Smooth muscle cell (in vitro differentiated cells): Measurements from ENCODE around the gene DLGAP5. TPM values are rescaled to one million over a fixed set of nuclear protein-coding genes. Genes with fewer than 3 reads are reported as not detected.
A peak's percentile ranks its signal among the peaks of the same experiment; 100 is the strongest.

Experiments used
- DNase-seq: peaks from one replicate; lab custom pipeline; 2025; ENCODE audit not compliant: unreplicated experiment; lab: John Stamatoyannopoulos, UW
- H2AFZ ChIP-seq: fragments of 200-600 bp; sonication (generic); 2 replicates; pipeline ENCODE4 v1.6.0; 2016; ENCODE audit warnings: antibody characterized with exemption, low read depth, mild to moderate bottlenecking
- H3F3A ChIP-seq: fragments of 200-600 bp; sonication (generic); 2 replicates; pipeline ENCODE4 v1.6.0; 2017; ENCODE audit warnings: antibody characterized with exemption, low read depth
- H3K27ac ChIP-seq: fragments of 200-600 bp; sonication (generic); 2 replicates; pipeline ENCODE4 v1.5.1; 2016; ENCODE audit warnings: low read depth, mild to moderate bottlenecking
- H3K27me3 ChIP-seq: fragments of 200-600 bp; sonication (generic); 2 replicates; pipeline ENCODE4 v1.6.1; 2016; ENCODE audit warnings: low read depth, mild to moderate bottlenecking
- H3K36me3 ChIP-seq: fragments of 200-600 bp; sonication (generic); 2 replicates; pipeline ENCODE4 v1.5.1; 2016; ENCODE audit warnings: low read depth
- H3K4me1 ChIP-seq: fragments of 200-600 bp; sonication (generic); 2 replicates; pipeline ENCODE4 v1.5.1; 2016; ENCODE audit warnings: low read depth
- H3K4me2 ChIP-seq: fragments of 200-600 bp; sonication (generic); 2 replicates; pipeline ENCODE4 v1.6.0; 2016; ENCODE audit warnings: mild to moderate bottlenecking
- H3K4me3 ChIP-seq: fragments of 200-600 bp; sonication (generic); 2 replicates; pipeline ENCODE4 v1.5.1; 2016; ENCODE audit warnings: mild to moderate bottlenecking
- H3K79me2 ChIP-seq: fragments of 200-600 bp; sonication (generic); 2 replicates; pipeline ENCODE4 v1.6.0; 2016; ENCODE audit warnings: low read depth, mild to moderate bottlenecking
- H3K9ac ChIP-seq: fragments of 200-600 bp; sonication (generic); 2 replicates; pipeline ENCODE4 v1.6.0; 2016; ENCODE audit warnings: low read depth
- H3K9me3 ChIP-seq: fragments of 200-600 bp; sonication (generic); replicated peaks from 2 replicates; pipeline ENCODE4 v1.5.1; 2016; ENCODE audit warnings: low read depth
- H4K20me1 ChIP-seq: fragments of 200-600 bp; sonication (generic); 2 replicates; pipeline ENCODE4 v1.6.0; 2016; ENCODE audit warnings: low read depth
- WGBS: methylation state at CpG from one replicate; pipeline ENCODE4 v1.1.7; 2016; ENCODE audit warnings: low lambda C conversion rate; 5-methylcytosine and 5-hydroxymethylcytosine counted together
- polyA plus RNA-seq: library from polyadenylated mRNA; unstranded; fragments of >200 nt; fragmentation: Nextera tagmentation; extraction: Ambion mirVana; gene quantifications from 2 replicates; pipeline ENCODE4 v1.2.1, GENCODE V29; 2016
- total RNA-seq: library from RNA; depleted of rRNA; stranded (reverse); fragments of >200 nt; gene quantifications from 2 replicates; pipeline ENCODE4 v1.2.3, GENCODE V29; 2014
- TF ChIP-seq, protein P1 (sequence below): fragments of 200-600 bp; sonication (generic); IDR thresholded peaks from 2 replicates; pipeline ENCODE4 v1.5.1; 2017; ENCODE audit warnings: borderline replicate concordance, mild to moderate bottlenecking, antibody characterized with exemption; ENCODE audit not compliant: insufficient read depth, poor library complexity, severe bottlenecking

Gene DLGAP5
- total and polyA plus RNA-seq, 2 experiments from 2014 or later = 7.5 to 8.0 TPM

GRCh38 chr14:55122440-55122986 lies 68.9 kb downstream of the DLGAP5 start:
- Histone ChIP-seq H3F3A (peaks cover 21% of the 10 kb centered on the region), H3K4me2 (peak overlapping the region; percentile 77), H4K20me1 (no peaks in the 10 kb centered on the region), H3K36me3 (no peaks in the 10 kb centered on the region), H3K27ac (peak overlapping the region; percentile 95), H3K79me2 (no peaks in the 10 kb centered on the region), H3K9ac (peak overlapping the region; percentile 75), H2AFZ (no peak overlapping the region), H3K4me3 (no peak overlapping the region), H3K9me3 (no peaks in the 10 kb centered on the region), H3K27me3 (no peaks in the 10 kb centered on the region), H3K4me1 (peaks cover 35% of the 10 kb centered on the region)
- WGBS = 40% methylated on average over 8 of the region's 8 CpGs
- TF ChIP-seq, protein P1, sequence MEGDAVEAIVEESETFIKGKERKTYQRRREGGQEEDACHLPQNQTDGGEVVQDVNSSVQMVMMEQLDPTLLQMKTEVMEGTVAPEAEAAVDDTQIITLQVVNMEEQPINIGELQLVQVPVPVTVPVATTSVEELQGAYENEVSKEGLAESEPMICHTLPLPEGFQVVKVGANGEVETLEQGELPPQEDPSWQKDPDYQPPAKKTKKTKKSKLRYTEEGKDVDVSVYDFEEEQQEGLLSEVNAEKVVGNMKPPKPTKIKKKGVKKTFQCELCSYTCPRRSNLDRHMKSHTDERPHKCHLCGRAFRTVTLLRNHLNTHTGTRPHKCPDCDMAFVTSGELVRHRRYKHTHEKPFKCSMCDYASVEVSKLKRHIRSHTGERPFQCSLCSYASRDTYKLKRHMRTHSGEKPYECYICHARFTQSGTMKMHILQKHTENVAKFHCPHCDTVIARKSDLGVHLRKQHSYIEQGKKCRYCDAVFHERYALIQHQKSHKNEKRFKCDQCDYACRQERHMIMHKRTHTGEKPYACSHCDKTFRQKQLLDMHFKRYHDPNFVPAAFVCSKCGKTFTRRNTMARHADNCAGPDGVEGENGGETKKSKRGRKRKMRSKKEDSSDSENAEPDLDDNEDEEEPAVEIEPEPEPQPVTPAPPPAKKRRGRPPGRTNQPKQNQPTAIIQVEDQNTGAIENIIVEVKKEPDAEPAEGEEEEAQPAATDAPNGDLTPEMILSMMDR = no peak
- DNase-seq = no peak

GRCh38 chr14:55121628-55122439 lies 69.6 kb downstream of the DLGAP5 start:
- TF ChIP-seq, protein P1 = no peak
- Histone ChIP-seq H3K4me1 (peaks cover 29% of the 10 kb centered on the region), H3K9me3 (no peaks in the 10 kb centered on the region), H3K4me3 (no peak overlapping the region), H3K27ac (peak overlapping the region; percentile 95), H3K9ac (no peak overlapping the region), H3K27me3 (no peaks in the 10 kb centered on the region), H3K4me2 (peak overlapping the region; percentile 77), H2AFZ (no peak overlapping the region), H3K36me3 (no peaks in the 10 kb centered on the region), H3K79me2 (no peaks in the 10 kb centered on the region), H4K20me1 (no peaks in the 10 kb centered on the region), H3F3A (peaks cover 21% of the 10 kb centered on the region)
- no peak for DNase-seq
- WGBS = 87% methylated on average over 9 of the region's 9 CpGs

GRCh38 chr14:55120571-55121495 lies 70.6 kb downstream of the DLGAP5 start:
- H4K20me1 ChIP-seq = no peaks in the 10 kb centered on the region
- H3K4me1 ChIP-seq = peaks cover 28% of the 10 kb centered on the region
- no peak overlapping the region for H3K4me3 ChIP-seq
- H3K4me2 ChIP-seq = no peak overlapping the region
- no peaks in the 10 kb centered on the region for H3K36me3 ChIP-seq
- no peak overlapping the region for H2AFZ ChIP-seq
- H3K27me3 ChIP-seq = no peaks in the 10 kb centered on the region
- no peak overlapping the region for H3K27ac ChIP-seq
- H3F3A ChIP-seq = peaks cover 17% of the 10 kb centered on the region
- no peak overlapping the region for H3K9ac ChIP-seq
- TF ChIP-seq, protein P1 = no peak
- no peaks in the 10 kb centered on the region for H3K79me2 ChIP-seq
- H3K9me3 ChIP-seq = no peaks in the 10 kb centered on the region
- no peak for DNase-seq
- WGBS = 77% methylated on average over 13 of the region's 13 CpGs
